HCT116 (cell line): ENCODE results near the gene ERCC5. TPM values are rescaled to one million over a fixed set of nuclear protein-coding genes. Genes with fewer than 3 reads are reported as not detected.

Source experiments
- ATAC-seq: fragments of 200-7000 bp; cut with Tn5 transposase; 2 replicates; pipeline ENCODE4 v1.9.1; 2020; ENCODE audit warnings: mild to moderate bottlenecking, moderate library complexity
- BruUV-seq: library from RNA; stranded (reverse); fragments of 400-500 nt; replicated peaks from 2 replicates; lab custom pipeline; 2021; lab: Mats Ljungman, UMichigan
- CTCF ChIA-PET: fragments of 300-600 bp; sonication (Branson Sonifier 250); formaldehyde crosslinking; loops from one replicate; lab custom pipeline; 2021; ENCODE audit warnings: antibody characterized with exemption; lab: Charles Lee
- POLR2A ChIA-PET: fragments of 300-600, 350-600 bp; sonication (Branson Sonifier 250); formaldehyde crosslinking; loops from one replicate; lab custom pipeline; 2021; ENCODE audit warnings: antibody characterized with exemption; lab: Charles Lee
- RAD21 ChIA-PET, 2 experiments: fragments of 300-600 bp; sonication (Branson Sonifier 250); formaldehyde crosslinking; loops; one replicate each; lab custom pipeline; 2023; ENCODE audit warnings: low total read pairs in 2 of 2; ENCODE audit not compliant: uncharacterized antibody in 2 of 2, unreplicated experiment in 2 of 2, low non-redundant PET in 1 of 2; lab: Charles Lee
- DNase-seq: peaks from one replicate; pipeline ENCODE4 v3.0.0-alpha.2; 2010; ENCODE audit warnings: low read depth, low spot score
- H2AFZ ChIP-seq: fragments of 200-600 bp; shearing (Covaris generic), sonication (generic); 2 replicates; pipeline ENCODE4 v1.6.1; 2017; ENCODE audit warnings: low read depth, mixed run types, mixed read lengths, antibody characterized with exemption, low read length; ENCODE audit not compliant: poor library complexity, severe bottlenecking
- H3K27ac ChIP-seq: 2 replicates; pipeline ENCODE4 v1.5.1; 2012; ENCODE audit warnings: low read depth, low read length
- H3K27me3 ChIP-seq: fragments of 200-600 bp; sonication (generic); 2 replicates; pipeline ENCODE4 v1.6.1; 2016; ENCODE audit warnings: mixed run types, low read length, mixed read lengths; ENCODE audit not compliant: insufficient read depth
- H3K36me3 ChIP-seq, 2 experiments: fragments of 200-500 bp in 1 of 2; fragments of 200-600 bp in 1 of 2; sonication (Bioruptor generic) in 1 of 2; sonication (generic) in 1 of 2; 2 replicates each; pipeline versions ENCODE4 v1.5.1 to v1.6.1; 2014 to 2016; ENCODE audit warnings: low read length in 2 of 2, inconsistent platforms in 1 of 2, mixed read lengths in 1 of 2, mixed run types in 1 of 2; ENCODE audit not compliant: insufficient read depth in 2 of 2, control insufficient read depth in 1 of 2
- H3K4me1 ChIP-seq, 2 experiments: fragments of 200-600 bp in 1 of 2; sonication (generic) in 1 of 2; 2 replicates each; pipeline versions ENCODE4 v1.5.1 to v1.6.1; 2012 to 2017; ENCODE audit warnings: low read length in 2 of 2, inconsistent platforms in 1 of 2, mild to moderate bottlenecking in 1 of 2, mixed read lengths in 1 of 2, mixed run types in 1 of 2, moderate library complexity in 1 of 2; ENCODE audit not compliant: insufficient read depth in 2 of 2, control insufficient read depth in 1 of 2
- H3K4me2 ChIP-seq: fragments of 200-600 bp; sonication (generic); 2 replicates; pipeline ENCODE4 v1.6.1; 2017; ENCODE audit warnings: mixed run types, low read length, mixed read lengths
- H3K4me3 ChIP-seq, 2 experiments: fragments of 200-600 bp in 1 of 2; sonication (generic) in 1 of 2; replicated peaks in 1 of 2; 2 replicates each; pipeline ENCODE4 v1.5.1; 2011 to 2016; ENCODE audit warnings: low read length in 2 of 2, control low read depth in 1 of 2, low read depth in 1 of 2, mild to moderate bottlenecking in 1 of 2, mixed read lengths in 1 of 2, mixed run types in 1 of 2
- H3K79me2 ChIP-seq: fragments of 200-600 bp; sonication (generic); 2 replicates; pipeline ENCODE4 v1.6.1; 2017; ENCODE audit warnings: mild to moderate bottlenecking, mixed run types, low read length, moderate library complexity, mixed read lengths; ENCODE audit not compliant: insufficient read depth
- H3K9ac ChIP-seq: fragments of 200-600 bp; sonication (generic); 2 replicates; pipeline ENCODE4 v1.6.1; 2016; ENCODE audit warnings: low read length, mixed read lengths
- H3K9me2 ChIP-seq: fragments of 200-600 bp; sonication (generic), shearing (Covaris generic); 2 replicates; pipeline ENCODE4 v1.6.1; 2017; ENCODE audit warnings: mixed run types, mild to moderate bottlenecking, moderate library complexity; ENCODE audit not compliant: insufficient read depth
- H3K9me3 ChIP-seq, 2 experiments: fragments of 200-500 bp in 1 of 2; fragments of 200-600 bp in 1 of 2; sonication (Bioruptor generic) in 1 of 2; sonication (generic) in 1 of 2; 2 replicates each; pipeline ENCODE4 v1.6.1; 2014 to 2017; ENCODE audit warnings: low read length in 2 of 2, mixed read lengths in 2 of 2, inconsistent platforms in 1 of 2, low read depth in 1 of 2, mild to moderate bottlenecking in 1 of 2, mixed run types in 1 of 2, moderate library complexity in 1 of 2; ENCODE audit not compliant: control insufficient read depth in 1 of 2, insufficient read depth in 1 of 2
- H4K20me1 ChIP-seq: fragments of 200-600 bp; sonication (generic), shearing (Covaris generic); 2 replicates; pipeline ENCODE4 v1.6.1; 2017; ENCODE audit warnings: mixed run types, mild to moderate bottlenecking, moderate library complexity; ENCODE audit not compliant: insufficient read depth
- ATF3 ChIP-seq: IDR thresholded peaks from 2 replicates; pipeline ENCODE4 v1.6.1; 2012
- CBX3 ChIP-seq: IDR thresholded peaks from 2 replicates; pipeline ENCODE4 v1.6.1; 2012; ENCODE audit warnings: low read depth
- CEBPB ChIP-seq: IDR thresholded peaks from 2 replicates; pipeline ENCODE4 v1.6.1; 2012; ENCODE audit warnings: low read depth
- CTCF ChIP-seq, 3 experiments: fragments of 200-600 bp in 1 of 3; sonication (generic) in 1 of 3; IDR thresholded peaks in 2 of 3; conservative IDR thresholded peaks in 1 of 3; 2 replicates each; pipeline ENCODE4 v1.5.1; 2012 to 2017; ENCODE audit warnings: low read depth in 2 of 3, low read length in 2 of 3, antibody characterized with exemption in 1 of 3, borderline replicate concordance in 1 of 3, control low read depth in 1 of 3, mild to moderate bottlenecking in 1 of 3, mixed read lengths in 1 of 3, mixed run types in 1 of 3, moderate library complexity in 1 of 3; ENCODE audit not compliant: insufficient read depth in 1 of 3
- ELF1 ChIP-seq: IDR thresholded peaks from 2 replicates; pipeline ENCODE4 v1.6.1; 2012; ENCODE audit warnings: low read depth, borderline replicate concordance
- EZH2 ChIP-seq: fragments of 200-600 bp; sonication (generic); IDR thresholded peaks from 2 replicates; pipeline ENCODE4 v1.6.1; 2017; ENCODE audit warnings: antibody characterized with exemption, mixed run types
- EZH2phosphoT487 ChIP-seq: fragments of 200-600 bp; IDR thresholded peaks from 2 replicates; pipeline ENCODE4 v1.6.1; 2018; ENCODE audit warnings: antibody characterized with exemption, borderline replicate concordance
- JUND ChIP-seq: IDR thresholded peaks from 2 replicates; pipeline ENCODE4 v1.6.1; 2012
- MAX ChIP-seq: IDR thresholded peaks from 2 replicates; pipeline ENCODE4 v1.6.1; 2012
- POLR2A ChIP-seq: IDR thresholded peaks from 2 replicates; pipeline ENCODE4 v1.7.0; 2011; ENCODE audit warnings: borderline replicate concordance; ENCODE audit not compliant: insufficient read depth, insufficient read length; ENCODE audit errors: extremely low read depth
- POLR2AphosphoS5 ChIP-seq: IDR thresholded peaks from 2 replicates; pipeline ENCODE4 v1.6.1; 2011; ENCODE audit warnings: mild to moderate bottlenecking, low read depth, low read length, moderate library complexity
- RAD21 ChIP-seq: IDR thresholded peaks from 2 replicates; pipeline ENCODE4 v1.6.1; 2012; ENCODE audit warnings: low read depth, mild to moderate bottlenecking
- REST ChIP-seq: IDR thresholded peaks from 2 replicates; pipeline ENCODE4 v1.6.1; 2012; ENCODE audit warnings: low read depth
- SIN3A ChIP-seq: IDR thresholded peaks from 2 replicates; pipeline ENCODE4 v1.6.1; 2012; ENCODE audit warnings: low read depth
- SP1 ChIP-seq: IDR thresholded peaks from 2 replicates; pipeline ENCODE4 v1.6.1; 2012; ENCODE audit warnings: low read depth
- SRF ChIP-seq: IDR thresholded peaks from 2 replicates; pipeline ENCODE4 v1.6.1; 2012; ENCODE audit warnings: low read depth
- ZBTB33 ChIP-seq: IDR thresholded peaks from 2 replicates; pipeline ENCODE4 v1.6.1; 2011; ENCODE audit warnings: mild to moderate bottlenecking, low read length, moderate library complexity; ENCODE audit not compliant: insufficient replicate concordance; ENCODE audit errors: extremely low read depth
- ZFX ChIP-seq: fragments of 450-650 bp; IDR thresholded peaks from 2 replicates; pipeline ENCODE4 v1.6.1; 2017
- ZNF274 ChIP-seq: fragments of 200-500 bp; sonication (Bioruptor generic); IDR thresholded peaks from 2 replicates; pipeline ENCODE4 v1.6.1; 2014; ENCODE audit warnings: mild to moderate bottlenecking, low read depth, low read length, inconsistent platforms
- intact Hi-C: fragments of 100-400 bp; cut with micrococcal nuclease; formaldehyde crosslinking; loops from 2 replicates; pipeline ENCODE4 v1.10.0; 2022
- total RNA-seq: library from RNA; stranded (reverse); gene quantifications from one replicate; pipeline ENCODE4 v1.2.1, GENCODE V29; 2021; ENCODE audit not compliant: unreplicated experiment

The ERCC5 gene
- total RNA-seq, 1 experiment from 2014 or later, result 25.6 TPM

GRCh38 chr13:102798581-102799425, 47.0 kb upstream of the ERCC5 start, which contains the start of the genes BIVM and POGLUT2:
Gene BIVM (plus strand): TSS chr13:102799119. CDS start chr13:102807268, 8,149 bp downstream.
Gene POGLUT2 (minus strand): TSS chr13:102798976. CDS start chr13:102798670, 306 bp downstream.
- Histone ChIP-seq H3K79me2 (peaks cover 6% of the 10 kb centered on the region), H3K27ac (peak within 1 kb of the TSS; percentile 71), H3K9ac (peak within 1 kb of the TSS; percentile 67), H2AFZ (peak within 1 kb of the TSS; percentile 94), H3K4me2 (peak within 1 kb of the TSS; percentile 92), H3K9me2 (no peaks in the 10 kb centered on the region), H3K4me3 (peak within 1 kb of the TSS; percentile 82 to 99), H3K9me3 (no peaks in the 10 kb centered on the region), H3K27me3 (no peaks in the 10 kb centered on the region), H3K4me1 (peaks cover 6 to 11% of the 10 kb centered on the region in 2 experiments), H4K20me1 (no peaks in the 10 kb centered on the region), H3K36me3 (no peaks in the 10 kb centered on the region)
- TSS peak; percentile 66 for BruUV-seq
- intact Hi-C loops, result loop anchor here (1.0 to 2.0 kb wide), 2 partner anchors 202 to 219 kb away; partner anchors contain the start of gene TPP2
- POLR2A ChIA-PET, result interaction anchor here (0.8 kb wide), 1 partner anchor 202 kb away, joined by 3 read pairs; the partner anchor contains the start of gene TPP2
- peak; percentile 90 for ATAC-seq
- CTCF ChIA-PET, result no interaction called here
- RAD21 ChIA-PET, result no interaction called here
- peak; percentile 87 for DNase-seq
- TF ChIP-seq CEBPB, result no peak
- TF ChIP-seq JUND, result no peak
- no peak for TF ChIP-seq RAD21
- TF ChIP-seq ZBTB33, result no peak
- TF ChIP-seq EZH2, result no peak
- no peak for TF ChIP-seq REST
- peak; percentile 72 for TF ChIP-seq POLR2AphosphoS5
- TF ChIP-seq POLR2A, result peak; percentile 25
- no peak for TF ChIP-seq ATF3
- TF ChIP-seq CTCF (IDR thresholded peaks at IDR 0.05 in 2 of 3, conservative IDR thresholded peaks at IDR 0.05 in 1 of 3; ENCODE audit: borderline replicate concordance in 1 of 3, insufficient read depth in 1 of 3, low read depth in 2 of 3, low read length in 2 of 3), result no peak
- TF ChIP-seq ZNF274, result no peak
- peak; percentile 78 for TF ChIP-seq MAX
- peak; percentile 22; the same call in 1 of the 2 replicates for TF ChIP-seq ELF1
- no peak for TF ChIP-seq SRF
- no peak; the same call in 1 of the 2 replicates for TF ChIP-seq ZFX
- peak; percentile 45; the same call in 1 of the 2 replicates for TF ChIP-seq SIN3A
- no peak for TF ChIP-seq CBX3
- peak; percentile 99 for TF ChIP-seq SP1
- TF ChIP-seq EZH2phosphoT487, result no peak
